GM19351 (cell line): ENCODE results near the gene TSSK3.
"Not testable (repeated sequence)": the region's sequence is repeated elsewhere in the genome, so short reads cannot be mapped to it uniquely, and the experiment has no call there.

Source experiments
- ATAC-seq: cut with Tn5 transposase; IDR thresholded peaks from one replicate; pipeline ENCODE4 v1.9.1; 2021; ENCODE audit warnings: mild to moderate bottlenecking, moderate library complexity; ENCODE audit not compliant: unreplicated experiment

TSSK3 gene

DNA sequence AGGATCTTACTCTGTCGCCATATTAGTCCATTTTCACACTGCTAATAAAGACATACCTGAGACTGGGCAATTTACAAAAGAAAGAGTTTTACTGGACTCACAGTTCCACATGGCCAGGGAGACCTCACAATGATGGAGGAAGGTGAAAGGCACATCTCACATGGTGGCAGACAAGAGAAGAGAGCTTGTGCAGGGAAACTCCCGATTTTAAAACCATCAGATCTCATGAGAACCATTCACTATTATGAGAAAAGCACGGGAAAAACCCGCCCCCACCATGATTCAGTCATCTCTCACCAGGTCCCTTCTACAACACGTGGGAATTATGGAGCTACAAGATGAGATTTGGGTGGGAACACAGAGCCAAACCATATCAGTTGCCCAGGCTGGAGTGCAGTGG, 34.2 kb downstream of the TSSK3 start:
- ATAC-seq, result not testable (repeated sequence)

GRCh38 chr1:32398401-32398800, 36.1 kb downstream of the TSSK3 start:
- ATAC-seq, result no peak

DNA sequence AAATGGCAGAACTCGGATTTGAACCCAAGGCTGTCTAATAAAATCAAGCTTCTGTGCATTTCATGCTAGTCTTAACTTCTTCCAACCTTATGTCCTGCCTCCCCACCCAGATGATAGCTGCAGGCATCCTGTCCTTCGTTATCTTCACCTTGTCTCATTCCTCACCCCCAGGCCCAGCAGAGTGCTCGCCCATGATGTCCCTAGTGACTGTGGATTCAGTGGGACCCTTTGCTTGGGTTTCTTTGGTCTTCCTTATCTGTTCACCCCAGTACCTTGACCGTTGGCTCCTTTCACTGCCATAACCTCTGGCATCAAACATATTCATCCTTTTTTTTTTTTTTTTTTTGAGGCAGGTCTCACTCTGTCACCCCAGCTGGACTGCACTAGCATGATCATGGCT, 37.5 kb downstream of the TSSK3 start:
- ATAC-seq, result no peak

GRCh38 chr1:32400876-32401631, 38.7 kb downstream of the TSSK3 start:
- no peak for ATAC-seq

DNA sequence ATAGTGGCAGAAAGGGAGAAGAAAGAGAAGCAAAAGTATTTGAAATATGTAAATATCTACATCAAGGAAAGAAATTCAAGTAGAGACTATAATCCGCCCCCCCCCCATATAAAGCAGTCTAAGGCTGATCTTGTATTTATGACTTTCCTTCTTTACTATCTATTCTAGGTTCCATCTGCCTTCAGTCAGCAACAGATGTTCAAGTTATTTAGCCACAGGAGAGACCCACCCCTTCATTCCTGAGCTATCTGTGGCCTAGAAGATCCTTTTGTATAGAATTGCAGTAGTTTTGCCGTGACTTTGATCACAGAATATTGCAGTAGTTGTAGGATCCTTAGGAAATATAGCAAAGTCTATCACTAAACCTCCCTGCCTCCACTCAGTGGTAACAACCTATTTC, 42.6 kb downstream of the TSSK3 start:
- no peak for ATAC-seq

DNA sequence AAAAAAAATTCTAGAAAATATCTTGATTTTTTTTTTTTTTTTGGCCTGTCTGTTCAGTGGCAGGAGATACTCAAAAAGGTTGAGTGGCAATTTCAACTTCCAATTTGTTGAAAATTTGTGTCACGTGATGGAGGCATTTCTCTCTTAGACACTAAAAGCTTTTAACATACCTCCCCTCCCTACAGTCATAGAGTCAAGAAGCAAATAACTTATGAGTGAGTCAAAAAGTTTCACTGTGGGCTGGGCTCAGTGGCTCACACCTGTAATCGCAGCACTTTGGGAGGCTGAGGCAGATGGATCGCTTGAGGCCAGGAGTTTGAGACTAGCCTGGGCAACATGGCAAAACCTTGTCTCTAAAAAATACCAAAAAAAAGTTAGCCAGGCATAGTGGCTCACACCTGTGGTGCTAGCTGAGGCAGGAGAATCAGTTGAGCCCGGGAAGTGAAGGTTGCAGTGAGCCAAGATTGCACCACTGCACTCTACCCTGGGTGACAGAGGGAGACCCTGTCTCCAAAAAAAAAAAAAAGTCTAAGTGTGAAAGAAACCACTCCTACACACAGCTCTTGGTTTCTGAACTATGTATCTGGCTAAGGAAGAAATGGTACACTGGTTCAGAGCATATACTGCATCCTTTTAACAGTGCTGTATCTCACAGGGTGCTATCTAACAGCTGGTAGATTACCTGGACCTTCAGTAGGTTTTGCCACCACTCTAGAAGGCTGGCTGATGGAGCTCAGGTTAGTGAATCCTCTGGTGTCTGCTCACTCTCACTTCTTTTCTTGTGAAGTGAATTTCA, 43.5 kb downstream of the TSSK3 start:
- ATAC-seq, result no peak

GRCh38 chr1:32406629-32407111, 44.3 kb downstream of the TSSK3 start:
- ATAC-seq, result no peak

GRCh38 chr1:32411261-32411660, 48.9 kb downstream of the TSSK3 start:
- ATAC-seq, result no peak

- ATAC-seq, result no peak
These were observed 51.3 kb downstream of the TSSK3 start for GRCh38 chr1:32413507-32414185.
